Prostate gland (tissue), 2 donors: ENCODE measurements around the gene UBE2U.

Experiments used
- POLR2A ChIP-seq: fragments of 450-650 bp; IDR thresholded peaks from one replicate; pipeline ENCODE4 v1.6.1; 2016; ENCODE audit warnings: antibody characterized with exemption, mild to moderate bottlenecking
- TF ChIP-seq, protein P1 (sequence below), 4 experiments: fragments of 200-600 bp in 2 of 4; fragments of 450-650 bp in 2 of 4; sonication (generic) in 2 of 4; IDR thresholded peaks; 1 replicate in 3 of 4; 2 replicates in 1 of 4; pipeline ENCODE4 v1.5.1; 2016 to 2019; ENCODE audit warnings: antibody characterized with exemption in 4 of 4, mild to moderate bottlenecking in 2 of 4, moderate library complexity in 2 of 4

DNA sequence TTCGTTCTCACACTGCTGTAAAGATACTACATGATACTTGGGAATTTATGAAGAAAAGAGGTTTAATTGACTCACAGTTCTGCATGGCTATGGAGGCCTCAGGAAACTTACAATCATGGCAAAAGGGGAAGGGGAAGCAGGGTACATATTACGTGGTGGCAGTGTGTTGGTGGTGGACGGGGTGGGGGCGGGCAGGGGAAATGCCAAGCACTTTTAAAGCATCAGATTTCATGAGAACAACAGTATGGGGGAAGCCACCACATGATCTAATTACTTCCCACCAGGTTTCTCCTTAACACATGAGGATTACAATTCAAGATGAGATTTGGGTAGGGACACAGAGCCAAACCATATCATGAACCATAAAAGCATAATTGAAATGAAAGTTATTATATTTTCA, 88.5 kb downstream of the UBE2U start:
- TF ChIP-seq, protein P1, sequence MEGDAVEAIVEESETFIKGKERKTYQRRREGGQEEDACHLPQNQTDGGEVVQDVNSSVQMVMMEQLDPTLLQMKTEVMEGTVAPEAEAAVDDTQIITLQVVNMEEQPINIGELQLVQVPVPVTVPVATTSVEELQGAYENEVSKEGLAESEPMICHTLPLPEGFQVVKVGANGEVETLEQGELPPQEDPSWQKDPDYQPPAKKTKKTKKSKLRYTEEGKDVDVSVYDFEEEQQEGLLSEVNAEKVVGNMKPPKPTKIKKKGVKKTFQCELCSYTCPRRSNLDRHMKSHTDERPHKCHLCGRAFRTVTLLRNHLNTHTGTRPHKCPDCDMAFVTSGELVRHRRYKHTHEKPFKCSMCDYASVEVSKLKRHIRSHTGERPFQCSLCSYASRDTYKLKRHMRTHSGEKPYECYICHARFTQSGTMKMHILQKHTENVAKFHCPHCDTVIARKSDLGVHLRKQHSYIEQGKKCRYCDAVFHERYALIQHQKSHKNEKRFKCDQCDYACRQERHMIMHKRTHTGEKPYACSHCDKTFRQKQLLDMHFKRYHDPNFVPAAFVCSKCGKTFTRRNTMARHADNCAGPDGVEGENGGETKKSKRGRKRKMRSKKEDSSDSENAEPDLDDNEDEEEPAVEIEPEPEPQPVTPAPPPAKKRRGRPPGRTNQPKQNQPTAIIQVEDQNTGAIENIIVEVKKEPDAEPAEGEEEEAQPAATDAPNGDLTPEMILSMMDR (IDR thresholded peaks at IDR 0.05): no peak
- TF ChIP-seq POLR2A: no peak
